Activated CD4-positive, alpha-beta memory T cell treated with anti-CD3 and anti-CD28 coated beads, Interleukin-2, amount 10 ng/mL, durations not matched to agents 7 days and 5 days (primary cell): ENCODE data around the gene NDUFV1. TPM values are rescaled to one million over a fixed set of nuclear protein-coding genes. Genes with fewer than 3 reads are reported as not detected.
"Not testable (repeated sequence)": the region's sequence is repeated elsewhere in the genome, so short reads cannot be mapped to it uniquely, and the experiment has no call there.

ENCODE experiments used
- CTCF ChIA-PET: fragments of 350-600 bp; sonication (Branson Sonifier 250); formaldehyde crosslinking; loops from one replicate; lab custom pipeline; 2021; ENCODE audit warnings: antibody characterized with exemption, inconsistent platforms; lab: Charles Lee
- POLR2A ChIA-PET: fragments of 350-600 bp; sonication (Branson Sonifier 250); formaldehyde crosslinking; loops from one replicate; lab custom pipeline; 2021; ENCODE audit warnings: antibody characterized with exemption; lab: Charles Lee
- DNase-seq: peaks from one replicate; pipeline ENCODE4 v3.0.0-alpha.2; 2020
- H3K27ac Mint-ChIP-seq: one replicate; pipeline ENCODE4 v1.8.0; 2021; ENCODE audit warnings: mild to moderate bottlenecking, mixed read lengths
- H3K27me3 Mint-ChIP-seq: one replicate; pipeline ENCODE4 v1.8.0; 2021; ENCODE audit warnings: mixed read lengths
- H3K36me3 Mint-ChIP-seq: one replicate; pipeline ENCODE4 v1.8.0; 2021; ENCODE audit warnings: low read depth, mixed read lengths
- H3K4me1 Mint-ChIP-seq: one replicate; pipeline ENCODE4 v1.8.0; 2021; ENCODE audit warnings: mixed read lengths
- H3K4me3 Mint-ChIP-seq: one replicate; pipeline ENCODE4 v1.8.0; 2021; ENCODE audit warnings: mild to moderate bottlenecking, mixed read lengths
- H3K9me3 Mint-ChIP-seq: one replicate; pipeline ENCODE4 v1.8.0; 2021; ENCODE audit warnings: mixed read lengths
- total RNA-seq, 2 experiments: library from RNA; stranded (reverse); gene quantifications; one replicate each; pipeline ENCODE4 v1.2.3, GENCODE V29; 2021

Gene NDUFV1
- total RNA-seq, 2 experiments from 2014 or later: 174 to 193 TPM

DNA sequence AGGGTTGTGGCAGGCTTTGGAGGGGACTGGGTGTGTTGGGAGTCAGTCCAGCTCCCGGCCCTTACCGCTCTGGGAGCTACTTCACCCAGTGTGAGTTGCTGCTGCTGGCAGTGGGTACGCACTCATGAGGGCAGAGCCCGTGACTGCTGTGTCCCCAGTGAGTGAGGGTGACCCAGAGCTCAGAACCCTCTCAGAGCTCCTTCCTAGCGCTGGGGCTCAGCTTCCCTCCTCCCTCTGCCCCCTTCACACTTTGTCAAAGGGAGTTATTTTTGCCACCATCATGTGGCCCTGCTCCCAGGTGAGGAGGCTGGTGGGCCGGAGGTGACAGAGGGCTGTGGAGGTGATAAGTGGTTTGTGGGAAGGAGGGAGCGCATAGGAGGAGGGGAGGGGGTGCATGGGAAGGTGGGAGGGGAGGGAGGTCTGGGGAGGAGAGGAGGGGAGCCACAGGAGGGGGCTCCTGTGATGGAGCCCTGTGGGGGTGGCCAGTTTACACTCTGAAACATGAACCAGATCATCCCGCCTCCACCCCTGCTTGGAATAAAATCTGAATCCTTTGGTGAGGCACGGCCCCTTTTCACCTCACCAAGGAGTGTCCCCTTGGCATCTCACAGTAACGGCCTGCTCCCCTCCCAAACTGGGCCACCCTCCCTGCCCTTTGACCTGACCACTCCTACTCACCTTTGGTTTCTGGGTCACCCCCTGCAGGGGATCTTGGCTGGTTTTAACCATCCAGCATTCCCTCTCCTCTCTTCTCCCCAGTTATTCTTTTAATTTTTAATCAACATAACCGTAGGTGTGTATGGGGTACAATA lies 9.9 kb downstream of the NDUFV1 start:
- Mint-ChIP-seq H3K27me3 (peaks cover 3% of the 10 kb centered on the region), H3K27ac (peak overlapping the region; percentile 36), H3K4me3 (no peak overlapping the region), H3K4me1 (peaks cover 35% of the 10 kb centered on the region), H3K9me3 (no peaks in the 10 kb centered on the region), H3K36me3 (peaks cover 15% of the 10 kb centered on the region)
- DNase-seq: no peak
- ChIA-PET CTCF (interaction anchor here (0.8 to 4.0 kb wide), 6 partner anchors 13 to 189 kb away, joined by 3 to 57 read pairs (median 4); partner anchors contain the start of gene NUDT8), POLR2A (interaction anchor here (1.7 to 2.1 kb wide), 2 partner anchors 10 to 13 kb away, joined by 5 read pairs; partner anchors contain the start of gene NUDT8)

DNA sequence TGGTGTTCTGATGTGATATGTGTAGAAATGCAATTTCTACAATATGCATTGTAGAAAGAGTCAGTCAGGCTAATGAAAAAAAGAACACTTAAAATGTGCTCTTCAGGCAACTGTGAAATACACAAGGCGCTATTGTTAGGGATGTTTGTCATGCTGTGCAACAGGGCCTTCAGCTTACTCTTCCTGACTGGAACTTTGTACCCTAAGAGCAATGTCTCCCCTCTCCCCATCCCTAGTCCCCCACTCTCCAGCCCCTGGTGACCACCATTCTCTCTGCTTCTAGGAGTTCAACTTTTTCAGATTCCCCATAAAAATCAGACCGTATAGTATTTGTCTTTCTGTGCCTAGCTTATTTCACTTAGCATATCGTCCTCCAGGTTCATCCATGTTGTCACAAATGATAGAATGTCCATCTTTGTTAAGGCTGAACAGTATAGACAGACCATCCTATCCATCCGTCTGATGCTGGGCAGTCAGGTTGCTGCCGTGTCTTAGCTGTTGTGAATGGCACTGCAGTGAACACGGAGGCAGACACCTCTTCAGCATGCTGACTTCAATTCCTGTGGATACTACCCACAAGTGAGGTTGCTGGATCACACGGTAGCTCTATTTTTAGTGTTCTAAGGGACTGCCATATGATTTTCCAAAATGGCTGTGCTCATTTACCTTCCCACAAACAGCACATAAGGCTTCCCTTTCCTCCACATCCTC lies 10.7 kb downstream of the NDUFV1 start:
- Mint-ChIP-seq H3K4me3 (no peak overlapping the region), H3K36me3 (peaks cover 10% of the 10 kb centered on the region), H3K27me3 (peaks cover 3% of the 10 kb centered on the region), H3K4me1 (peaks cover 35% of the 10 kb centered on the region), H3K27ac (peak overlapping the region; percentile 36), H3K9me3 (no peaks in the 10 kb centered on the region)
- CTCF ChIA-PET: interaction anchor here (0.9 to 1.8 kb wide), 3 partner anchors 9 to 12 kb away, joined by 3 to 11 read pairs (median 6); partner anchors contain the start of gene NUDT8
- DNase-seq: no peak
- POLR2A ChIA-PET: interaction anchor here (0.6 to 2.1 kb wide), 3 partner anchors 9 to 15 kb away, joined by 3 to 5 read pairs (median 5); partner anchors contain the start of gene NUDT8

DNA sequence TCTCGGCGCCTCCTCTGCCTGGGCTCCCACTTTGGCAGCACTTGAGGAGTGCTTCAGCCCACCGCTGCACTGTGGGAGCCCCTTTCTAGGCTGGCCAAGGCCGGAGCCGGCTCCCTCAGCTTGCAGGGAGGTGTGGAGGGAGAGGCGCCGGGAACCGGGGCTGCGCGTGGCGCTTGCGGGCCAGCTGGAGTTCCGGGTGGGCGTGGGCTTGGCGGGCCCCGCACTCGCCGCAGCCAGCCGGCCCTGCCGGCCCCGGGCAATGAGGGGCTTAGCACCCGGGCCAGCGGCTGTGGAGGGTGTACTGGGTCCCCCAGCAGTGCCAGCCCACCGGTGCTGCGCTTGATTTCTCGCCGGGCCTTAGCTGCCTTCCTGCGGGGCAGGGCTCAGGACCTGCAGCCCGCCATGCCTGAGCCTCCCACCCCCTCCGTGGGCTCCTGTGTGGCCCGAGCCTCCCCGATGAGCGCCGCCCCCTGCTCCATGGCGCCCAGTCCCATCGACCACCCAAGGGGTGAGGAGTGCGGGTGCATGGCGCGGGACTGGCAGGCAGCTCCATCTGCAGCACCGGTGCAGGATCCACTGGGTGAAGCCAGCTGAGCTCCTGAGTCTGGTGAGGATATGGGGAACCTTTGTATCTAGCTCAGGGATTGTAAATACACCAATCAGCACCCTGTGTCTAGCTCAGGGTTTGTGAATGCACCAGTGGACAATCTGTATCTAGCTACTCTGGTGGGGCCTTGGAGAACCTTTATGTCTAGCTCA lies 12.3 kb downstream of the NDUFV1 start:
- CTCF ChIA-PET: interaction anchor here (1.7 to 2.1 kb wide), 2 partner anchors 8 to 10 kb away, joined by 6 to 10 read pairs; partner anchors contain the start of gene NUDT8
- H3K4me3 Mint-ChIP-seq, H3K9me3 Mint-ChIP-seq, H3K27ac Mint-ChIP-seq, H3K27me3 Mint-ChIP-seq, H3K36me3 Mint-ChIP-seq, POLR2A ChIA-PET, DNase-seq: not testable (repeated sequence)
- H3K4me1 Mint-ChIP-seq: peaks cover 20% of the 10 kb centered on the region

DNA sequence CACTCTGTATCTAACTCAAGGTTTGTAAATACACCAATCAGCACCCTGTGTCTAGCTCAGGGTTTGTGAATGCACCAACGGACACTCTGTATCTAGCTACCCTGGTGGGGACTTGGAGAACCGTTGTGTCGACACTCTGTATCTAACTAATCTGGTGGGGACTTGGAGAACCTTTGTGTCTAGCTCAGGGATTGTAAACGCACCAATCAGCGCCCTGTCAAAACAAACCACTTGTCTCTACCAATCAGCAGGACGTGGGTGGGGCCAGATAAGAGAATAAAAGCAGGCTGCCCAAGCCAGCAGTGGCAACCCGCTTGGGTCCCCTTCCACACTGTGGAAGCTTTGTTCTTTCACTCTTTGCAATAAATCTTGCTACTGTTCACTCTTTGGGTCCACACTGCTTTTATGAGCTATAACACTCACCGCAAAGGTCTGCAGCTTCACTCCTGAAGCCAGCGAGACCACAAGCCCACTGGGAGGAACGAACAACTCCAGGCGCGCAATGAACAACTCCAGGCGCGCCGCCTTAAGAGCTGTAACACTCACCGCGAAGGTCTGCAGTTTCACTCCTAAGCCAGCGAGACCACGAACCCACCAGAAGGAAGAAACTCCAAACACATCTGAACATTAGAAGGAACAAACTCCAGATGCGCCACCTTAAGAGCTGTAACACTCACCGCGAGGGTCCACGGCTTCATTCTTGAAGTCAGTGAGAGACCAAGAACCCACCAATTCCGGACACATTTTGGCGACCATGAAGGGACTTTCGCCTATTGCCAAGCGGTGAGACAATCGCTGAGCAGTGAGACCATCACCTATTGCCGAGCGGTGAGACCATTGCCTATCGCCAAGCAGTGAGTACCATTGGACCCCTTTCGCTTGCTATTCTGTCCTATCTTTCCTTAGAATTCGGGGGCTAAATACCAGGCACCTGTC lies 13.2 kb downstream of the NDUFV1 start:
- peaks cover 11% of the 10 kb centered on the region for H3K4me1 Mint-ChIP-seq
- DNase-seq, H3K27me3 Mint-ChIP-seq, H3K4me3 Mint-ChIP-seq, H3K9me3 Mint-ChIP-seq, H3K36me3 Mint-ChIP-seq, H3K27ac Mint-ChIP-seq, POLR2A ChIA-PET: not testable (repeated sequence)
- CTCF ChIA-PET: interaction anchor here (2.1 kb wide), 1 partner anchor 9 kb away, joined by 10 read pairs; the partner anchor contains the start of gene NUDT8

DNA sequence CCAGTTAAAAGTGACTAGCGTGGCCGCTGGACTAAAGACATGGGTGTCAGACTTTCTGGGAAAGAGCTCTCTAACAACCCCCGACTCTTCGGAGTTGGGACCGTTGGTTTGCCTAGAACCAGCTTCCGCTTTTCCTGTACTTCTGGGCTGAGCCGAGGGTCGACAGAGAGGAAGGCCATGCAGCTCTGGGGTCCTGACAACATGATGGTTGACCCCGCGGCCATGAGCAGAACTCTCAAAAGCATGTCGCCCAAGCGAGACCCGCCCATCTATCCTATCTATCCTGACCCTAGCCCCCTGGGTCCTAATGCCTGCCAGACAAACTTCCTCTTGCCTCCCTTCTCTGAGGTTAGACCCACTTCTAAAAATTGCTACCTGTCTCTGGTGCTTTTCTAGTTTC lies 13.9 kb downstream of the NDUFV1 start:
- POLR2A ChIA-PET: not testable (repeated sequence)
- CTCF ChIA-PET: interaction anchor here (2.1 kb wide), 1 partner anchor 9 kb away, joined by 10 read pairs; the partner anchor contains the start of gene NUDT8

DNA sequence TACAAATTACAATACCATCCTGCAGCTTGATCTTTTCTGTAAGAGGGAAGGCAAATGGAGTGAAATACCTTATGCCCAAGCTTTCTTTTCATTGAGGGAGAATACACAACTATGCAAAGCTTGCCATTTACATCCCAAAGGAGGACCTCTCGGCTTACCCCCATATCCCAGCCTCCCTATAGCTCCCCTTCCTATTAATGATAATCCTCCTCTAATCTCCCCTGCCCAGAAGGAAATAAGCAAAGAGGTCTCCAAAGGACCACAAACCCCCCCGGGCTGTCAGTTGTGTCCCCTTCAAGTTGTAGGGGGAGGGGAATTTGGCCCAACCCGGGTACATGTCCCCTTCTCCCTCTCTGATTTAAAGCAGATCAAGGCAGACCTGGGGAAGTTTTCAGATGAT lies 15.2 kb downstream of the NDUFV1 start:
- DNase-seq, H3K36me3 Mint-ChIP-seq, POLR2A ChIA-PET, H3K27me3 Mint-ChIP-seq, H3K9me3 Mint-ChIP-seq, H3K4me3 Mint-ChIP-seq, H3K4me1 Mint-ChIP-seq, H3K27ac Mint-ChIP-seq, CTCF ChIA-PET: not testable (repeated sequence)

More for the DNA sequence above, 13.9 kb downstream of the NDUFV1 start:
- H3K27me3 Mint-ChIP-seq, H3K4me1 Mint-ChIP-seq, H3K36me3 Mint-ChIP-seq, DNase-seq, H3K27ac Mint-ChIP-seq, H3K4me3 Mint-ChIP-seq, H3K9me3 Mint-ChIP-seq: not testable (repeated sequence)

DNA sequence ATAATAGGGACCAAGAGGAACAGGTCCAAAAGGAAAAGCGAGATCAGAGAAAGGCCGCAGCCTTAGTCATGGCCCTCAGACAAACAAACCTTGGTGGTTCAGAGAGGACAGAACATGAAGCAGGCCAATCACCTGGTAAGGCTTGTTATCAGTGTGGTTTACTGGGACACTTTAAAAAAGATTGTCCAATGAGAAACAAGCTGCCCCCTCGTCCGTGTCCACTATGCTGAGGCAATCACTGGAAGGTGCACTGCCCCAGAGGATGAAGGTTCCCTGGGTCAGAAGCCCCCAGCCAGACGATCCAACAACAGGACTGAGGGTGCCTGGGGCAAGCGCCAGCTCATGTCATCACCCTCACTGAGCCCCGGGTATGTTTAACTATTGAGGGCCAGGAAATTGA lies 16.2 kb downstream of the NDUFV1 start:
- H3K4me3 Mint-ChIP-seq, H3K9me3 Mint-ChIP-seq, H3K27me3 Mint-ChIP-seq, DNase-seq, H3K4me1 Mint-ChIP-seq, POLR2A ChIA-PET, H3K36me3 Mint-ChIP-seq, H3K27ac Mint-ChIP-seq: not testable (repeated sequence)
- CTCF ChIA-PET: interaction anchor here (0.8 kb wide), 1 partner anchor 9 kb away, joined by 5 read pairs; no protein-coding TSS in a partner anchor

DNA sequence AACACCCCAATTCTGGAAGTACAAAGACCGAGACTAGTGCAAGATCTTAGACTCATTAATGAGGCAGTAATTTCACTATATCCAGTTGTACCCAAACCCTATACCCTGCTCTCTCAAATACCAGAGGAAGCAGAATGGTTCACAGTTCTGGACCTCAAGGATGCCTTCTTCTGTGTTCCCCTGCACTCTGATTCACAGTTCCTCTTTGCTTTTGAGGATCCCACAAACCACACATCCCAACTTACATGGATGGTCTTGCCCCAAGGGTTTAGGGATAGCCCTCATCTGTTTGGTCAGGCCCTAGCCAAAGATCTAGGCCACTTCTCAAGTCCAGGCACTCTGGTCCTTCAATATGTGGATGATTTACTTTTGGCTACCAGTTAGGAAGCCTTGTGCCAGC lies 17.1 kb downstream of the NDUFV1 start:
- H3K4me3 Mint-ChIP-seq, H3K27me3 Mint-ChIP-seq, H3K36me3 Mint-ChIP-seq, POLR2A ChIA-PET, H3K9me3 Mint-ChIP-seq, H3K27ac Mint-ChIP-seq, DNase-seq: not testable (repeated sequence)
- CTCF ChIA-PET: interaction anchor here (0.8 to 0.9 kb wide), 2 partner anchors 9 to 10 kb away, joined by 5 to 6 read pairs; no protein-coding TSS in a partner anchor
- H3K4me1 Mint-ChIP-seq: peaks cover 12% of the 10 kb centered on the region

DNA sequence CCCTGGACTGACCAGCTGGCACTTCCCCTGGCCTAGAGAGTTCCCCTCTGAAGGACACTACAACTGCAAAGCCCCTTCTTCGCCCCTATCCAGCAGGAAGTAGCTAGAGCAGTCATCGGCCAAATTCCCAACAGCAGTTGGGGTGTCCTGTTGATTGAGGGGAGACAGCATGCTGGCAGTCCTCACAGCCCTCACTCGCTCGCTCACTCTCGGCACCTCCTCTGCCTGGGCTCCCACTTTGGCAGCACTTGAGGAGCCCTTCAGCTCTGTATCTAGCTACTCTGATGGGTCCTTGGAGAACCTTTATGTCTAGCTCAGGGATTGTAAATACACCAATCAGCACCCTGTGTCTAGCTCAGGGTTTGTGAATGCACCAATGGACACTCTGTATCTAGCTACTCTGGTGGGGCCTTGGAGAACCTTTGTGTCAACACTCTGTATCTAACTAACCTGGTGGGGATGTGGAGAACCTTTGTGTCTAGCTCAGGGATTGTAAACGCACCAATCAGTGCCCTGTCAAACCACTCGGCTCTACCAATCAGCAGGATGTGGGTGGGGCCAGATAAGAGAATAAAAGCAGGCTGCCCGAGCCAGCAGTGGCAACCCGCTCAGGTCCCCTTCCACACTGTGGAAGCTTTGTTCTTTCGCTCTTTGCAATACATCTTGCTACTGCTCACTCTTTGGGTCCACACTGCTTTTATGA lies 19.5 kb downstream of the NDUFV1 start:
- H3K27ac Mint-ChIP-seq, H3K4me3 Mint-ChIP-seq, H3K9me3 Mint-ChIP-seq, DNase-seq, H3K27me3 Mint-ChIP-seq, H3K36me3 Mint-ChIP-seq: not testable (repeated sequence)
- H3K4me1 Mint-ChIP-seq: peaks cover 23% of the 10 kb centered on the region
- ChIA-PET POLR2A (interaction anchor here (1.5 to 2.4 kb wide), 2 partner anchors 10 to 12 kb away, joined by 5 to 12 read pairs; no protein-coding TSS in a partner anchor), CTCF (interaction anchor here (1.0 to 1.6 kb wide), 4 partner anchors 8 to 33 kb away, joined by 3 to 7 read pairs (median 4); no protein-coding TSS in a partner anchor)

DNA sequence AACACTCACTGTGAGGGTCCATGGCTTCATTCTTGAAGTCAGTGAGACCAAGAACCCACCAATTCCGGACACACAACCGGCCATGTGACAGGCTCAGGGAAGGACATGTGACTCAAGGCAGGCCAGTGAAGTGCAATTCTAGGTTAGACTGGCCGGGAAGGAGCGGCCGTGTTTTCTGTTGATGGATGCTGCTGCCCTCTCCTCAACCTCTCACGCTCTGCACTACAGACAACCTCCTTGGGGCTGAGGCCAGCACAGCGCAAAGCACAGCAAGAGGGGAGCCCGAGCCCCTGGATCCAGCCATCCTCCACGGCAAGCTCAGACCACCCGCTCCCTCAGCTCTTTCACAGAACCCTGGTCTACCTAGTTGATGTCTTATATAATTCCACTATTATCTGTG lies 20.2 kb downstream of the NDUFV1 start:
- no peaks in the 10 kb centered on the region for H3K9me3 Mint-ChIP-seq
- H3K4me3 Mint-ChIP-seq: no peak overlapping the region
- CTCF ChIA-PET: interaction anchor here (1.4 to 1.6 kb wide), 3 partner anchors 9 to 21 kb away, joined by 3 to 7 read pairs (median 6); no protein-coding TSS in a partner anchor
- H3K27ac Mint-ChIP-seq: no peak overlapping the region
- POLR2A ChIA-PET: interaction anchor here (1.5 to 2.4 kb wide), 2 partner anchors 10 to 13 kb away, joined by 5 to 12 read pairs; no protein-coding TSS in a partner anchor
- peaks cover 25% of the 10 kb centered on the region for H3K4me1 Mint-ChIP-seq
- H3K36me3 Mint-ChIP-seq: no peaks in the 10 kb centered on the region
- no peak for DNase-seq
- no peaks in the 10 kb centered on the region for H3K27me3 Mint-ChIP-seq

DNA sequence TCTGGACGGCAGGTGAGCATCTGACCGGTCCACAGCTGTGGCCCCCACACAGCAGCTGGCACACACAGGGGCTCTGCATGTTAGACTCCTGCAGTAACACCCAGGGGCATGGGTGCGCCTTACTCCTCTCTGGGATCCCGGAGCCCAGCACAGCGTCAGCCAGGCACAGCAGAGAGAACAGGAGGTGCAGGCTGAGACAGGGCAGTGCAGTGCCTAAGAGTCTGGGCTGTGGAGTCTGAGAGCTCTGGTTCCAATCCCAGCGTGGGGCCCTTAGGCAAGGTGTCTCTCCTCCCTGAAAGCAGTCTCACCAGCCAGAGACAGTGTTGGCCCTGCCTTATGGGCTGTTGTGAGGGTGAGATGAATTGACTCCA lies 20.7 kb downstream of the NDUFV1 start:
- POLR2A ChIA-PET: interaction anchor here (2.4 kb wide), 1 partner anchor 14 kb away, joined by 12 read pairs; no protein-coding TSS in a partner anchor
- no peak overlapping the region for H3K4me3 Mint-ChIP-seq

More for the DNA sequence above, 20.7 kb downstream of the NDUFV1 start:
- H3K4me1 Mint-ChIP-seq: peaks cover 26% of the 10 kb centered on the region
- H3K27ac Mint-ChIP-seq: no peak overlapping the region
- CTCF ChIA-PET: interaction anchor here (1.4 to 1.6 kb wide), 2 partner anchors 9 to 13 kb away, joined by 6 to 7 read pairs; no protein-coding TSS in a partner anchor
- H3K9me3 Mint-ChIP-seq: no peaks in the 10 kb centered on the region
- no peak for DNase-seq
- no peaks in the 10 kb centered on the region for H3K27me3 Mint-ChIP-seq
- H3K36me3 Mint-ChIP-seq: no peaks in the 10 kb centered on the region
